ENCODE data around the gene MRPL9.

Gene MRPL9

GRCh38 chr1:151762941-151763921 lies at the start of gene MRPL9:
Gene MRPL9 (minus strand): TSS chr1:151763496. CDS start chr1:151763479, 17 bp downstream.
- DNase-seq = peak; percentile 22 to 62

DNA sequence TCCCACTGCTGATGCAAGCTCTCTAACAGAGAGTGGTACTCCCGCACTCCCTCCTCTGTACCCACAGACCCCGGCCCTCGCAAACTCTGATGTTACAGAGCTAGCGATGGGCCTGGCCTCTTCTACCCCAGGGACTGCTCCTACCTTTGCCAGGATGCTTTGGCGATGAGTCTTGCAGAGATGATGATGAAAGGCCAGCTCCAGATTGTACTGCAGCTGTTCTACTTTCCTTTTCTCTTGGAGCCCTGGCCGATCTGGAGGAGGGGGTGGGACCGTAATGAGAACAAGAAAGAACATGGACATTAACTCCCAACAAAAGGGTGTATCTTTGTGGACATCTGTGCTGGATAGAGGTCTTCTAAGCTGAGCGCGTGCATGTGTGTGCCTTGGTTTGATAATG lies 47.9 kb upstream of the MRPL9 start:
- no peak for DNase-seq

DNA sequence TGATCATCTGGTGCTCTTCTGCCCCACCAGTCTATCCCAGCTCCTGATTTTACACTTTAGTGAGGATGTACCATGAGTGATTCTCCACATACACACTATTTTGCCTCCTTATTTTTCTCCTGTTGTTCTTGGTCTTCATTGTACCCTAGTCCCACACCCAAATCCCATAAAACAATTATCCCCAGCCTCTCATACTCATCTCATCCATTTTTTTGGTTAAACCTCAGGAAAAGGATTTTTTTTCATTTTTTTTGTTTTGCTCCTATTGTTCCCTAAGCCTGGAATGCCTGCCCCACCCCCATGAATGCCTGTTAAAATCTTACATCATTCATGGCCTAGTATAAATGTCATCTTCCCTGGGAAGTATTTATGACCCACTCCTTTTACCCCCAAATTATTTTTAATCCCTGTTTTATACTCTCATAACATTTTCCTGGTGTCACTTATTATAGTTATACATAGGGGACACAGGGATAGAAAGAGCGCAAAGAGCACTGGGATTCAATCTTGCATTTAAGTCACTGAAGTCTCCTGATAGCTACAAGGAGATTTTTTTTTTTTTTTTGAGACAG lies 46.8 kb upstream of the MRPL9 start:
- DNase-seq = no peak

DNA sequence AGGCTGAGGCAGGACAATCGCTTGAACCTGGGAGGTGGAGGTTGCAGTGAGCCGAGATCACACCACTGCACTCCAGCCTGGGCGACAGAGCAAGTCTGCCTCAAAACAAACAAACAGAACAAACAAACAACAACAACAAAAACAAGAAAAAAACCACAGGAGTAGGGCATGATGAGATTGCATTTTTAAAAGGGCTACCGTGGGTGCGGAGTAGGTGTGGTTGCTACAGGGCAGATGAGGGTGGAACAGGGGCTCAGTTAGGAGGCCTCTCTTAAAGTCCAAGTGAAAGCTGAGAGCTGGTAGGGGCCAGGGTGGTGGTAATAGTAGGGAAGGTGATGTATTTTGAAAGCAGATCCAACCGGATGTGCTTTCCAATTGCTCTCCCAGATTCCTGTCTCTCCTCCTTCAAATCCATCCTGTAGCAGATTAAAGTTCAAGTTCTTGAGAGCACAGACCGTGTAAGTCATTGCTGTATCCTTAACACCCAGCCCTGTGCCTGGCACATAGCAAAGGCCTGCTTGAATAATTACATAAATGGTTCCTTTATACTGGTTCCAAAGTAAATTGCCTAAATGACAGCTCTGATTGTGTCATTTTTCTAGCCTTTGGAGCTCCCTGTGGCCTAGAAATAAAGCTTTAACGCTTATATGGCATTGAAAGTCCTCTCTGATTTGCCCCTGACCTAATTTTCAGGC lies 46.1 kb upstream of the MRPL9 start:
- DNase-seq = no peak

GRCh38 chr1:151807766-151808165 lies 44.5 kb upstream of the MRPL9 start:
- no peak for DNase-seq

GRCh38 chr1:151807131-151807530 lies 43.8 kb upstream of the MRPL9 start:
- no peak for DNase-seq

GRCh38 chr1:151806170-151806569 lies 42.9 kb upstream of the MRPL9 start:
- DNase-seq = no peak

DNA sequence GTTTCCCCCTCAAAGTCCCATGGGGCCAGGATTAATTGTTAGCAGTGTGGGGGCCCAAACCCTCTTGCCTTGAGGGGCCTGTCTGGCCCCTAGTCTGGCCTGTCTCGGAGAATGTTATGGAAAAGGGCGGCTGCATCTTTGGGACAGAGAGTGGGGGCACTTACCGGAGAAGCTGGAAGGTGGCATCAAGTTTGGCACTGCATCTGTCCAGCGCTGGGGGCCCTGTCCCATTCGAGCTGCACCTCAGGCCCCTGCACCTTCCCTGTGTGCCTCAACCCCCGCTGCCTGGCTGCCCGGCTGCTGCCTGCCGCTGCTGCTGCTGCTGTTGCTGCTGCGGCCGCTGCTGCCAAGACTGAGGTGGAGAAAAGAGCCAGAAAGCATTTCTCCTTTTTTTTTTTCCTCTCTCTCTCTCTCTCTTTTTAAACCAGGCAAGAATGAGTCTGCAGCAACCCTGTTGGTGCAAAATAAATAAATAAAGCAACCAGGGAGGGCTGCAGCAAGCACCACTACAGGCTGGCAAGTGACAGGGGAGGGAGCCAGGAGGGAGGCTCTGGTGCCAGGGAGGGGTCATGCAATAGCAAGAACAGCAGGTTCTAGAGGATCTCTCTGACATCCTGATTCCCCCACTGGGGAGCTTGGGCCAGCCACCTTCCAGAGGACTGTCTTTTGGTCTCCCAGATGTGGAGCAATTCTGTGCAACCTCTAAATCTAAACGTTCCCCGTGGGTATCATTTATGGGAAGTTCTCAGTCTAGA lies 41.9 kb upstream of the MRPL9 start, which contains the start of gene LINGO4:
Gene LINGO4, minus strand, starts transcription at position 354 of the 755 bp plus-strand sequence. CDS start 2,715 bp downstream, outside the sequence.
- no peak for DNase-seq

- no peak for DNase-seq
Measured at GRCh38 chr1:151803915-151804314, 40.6 kb upstream of the MRPL9 start.

DNA sequence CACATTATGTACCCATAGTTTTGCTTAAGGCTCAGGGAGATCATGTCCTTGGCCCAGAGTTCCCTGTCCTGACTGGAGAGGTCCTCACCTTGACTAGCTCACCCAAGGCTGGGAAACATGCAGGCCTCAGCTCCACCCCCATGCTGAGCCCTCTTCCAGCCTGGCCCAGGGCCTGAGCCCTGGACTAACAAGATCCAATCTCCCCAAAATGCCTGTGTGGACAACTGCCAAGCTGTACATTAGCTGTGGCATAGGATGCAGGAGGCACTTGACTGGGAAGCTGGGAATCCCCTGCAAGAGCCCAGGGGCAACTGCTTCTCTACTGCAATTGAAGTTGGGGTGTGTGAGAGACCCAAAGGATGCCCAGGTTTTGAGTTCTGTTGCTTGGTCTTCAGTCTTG lies 39.9 kb upstream of the MRPL9 start:
- no peak for DNase-seq

DNA sequence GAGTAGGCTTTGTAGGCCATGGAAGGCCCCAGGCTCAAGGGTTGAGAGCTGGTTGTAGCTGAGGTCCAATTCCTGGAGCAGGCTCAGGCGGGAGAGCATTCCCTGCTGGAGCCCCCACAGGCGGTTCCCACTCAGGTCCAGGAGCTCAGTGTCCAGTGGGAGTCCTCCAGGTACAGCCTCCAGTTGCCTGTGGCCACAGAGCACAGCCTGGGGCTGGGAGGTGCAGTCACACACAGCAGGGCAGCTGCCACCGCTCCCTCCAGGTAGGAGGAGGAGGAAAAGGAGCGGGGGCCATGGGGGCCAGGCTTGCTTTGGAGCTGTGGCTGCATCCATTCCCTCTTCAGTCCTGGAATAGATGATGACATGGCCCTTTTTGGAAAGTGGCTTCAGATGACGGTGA lies 39.1 kb upstream of the MRPL9 start:
- no peak for DNase-seq

GRCh38 chr1:151801846-151802245 lies 38.5 kb upstream of the MRPL9 start:
- DNase-seq = no peak

DNA sequence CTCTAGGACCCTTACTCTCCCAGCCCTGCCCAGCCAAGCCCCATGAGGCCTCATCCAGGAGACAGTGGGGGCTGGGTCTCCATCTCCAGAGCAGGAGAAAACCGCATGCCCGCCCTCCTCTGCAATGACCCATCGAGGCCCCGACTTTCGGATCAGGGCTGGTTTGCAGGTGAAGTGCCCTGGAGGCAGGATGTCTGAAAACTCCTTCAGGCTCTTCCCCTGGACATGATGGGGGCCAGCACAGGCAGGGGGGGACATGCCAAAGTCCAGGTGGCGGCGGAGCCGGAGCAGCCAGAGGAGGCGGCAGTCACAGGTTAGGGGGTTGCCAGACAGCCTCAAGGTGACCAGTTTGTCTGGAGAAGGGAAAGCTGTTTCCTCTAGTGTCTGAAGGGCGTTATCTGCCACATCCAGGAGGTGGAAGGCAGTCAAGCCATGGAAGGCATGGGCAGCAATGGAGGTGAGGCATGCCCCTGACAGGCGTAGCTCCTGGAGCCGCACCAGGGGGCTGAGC lies 38.1 kb upstream of the MRPL9 start:
- no peak for DNase-seq

DNA sequence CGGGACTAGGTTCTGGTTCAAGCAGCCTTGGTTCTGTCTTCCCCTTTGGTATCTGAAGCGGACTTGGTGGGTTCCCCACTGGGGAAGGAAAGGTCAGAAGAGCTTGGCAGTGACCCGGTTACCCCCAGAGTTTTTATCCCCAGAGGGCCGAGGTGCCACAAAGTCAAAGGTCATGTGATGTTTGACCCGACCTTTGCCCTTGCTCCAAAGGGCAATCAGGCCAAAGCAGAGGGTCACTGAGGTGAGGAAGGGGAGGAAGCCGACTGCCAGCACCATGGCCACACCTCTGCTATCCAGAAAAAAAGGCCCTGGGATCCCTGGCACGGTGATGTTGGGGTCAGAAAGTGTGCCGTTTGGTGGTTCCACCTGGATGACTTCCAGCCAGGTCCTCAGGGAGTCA lies 37.5 kb upstream of the MRPL9 start:
- no peak for DNase-seq

DNA sequence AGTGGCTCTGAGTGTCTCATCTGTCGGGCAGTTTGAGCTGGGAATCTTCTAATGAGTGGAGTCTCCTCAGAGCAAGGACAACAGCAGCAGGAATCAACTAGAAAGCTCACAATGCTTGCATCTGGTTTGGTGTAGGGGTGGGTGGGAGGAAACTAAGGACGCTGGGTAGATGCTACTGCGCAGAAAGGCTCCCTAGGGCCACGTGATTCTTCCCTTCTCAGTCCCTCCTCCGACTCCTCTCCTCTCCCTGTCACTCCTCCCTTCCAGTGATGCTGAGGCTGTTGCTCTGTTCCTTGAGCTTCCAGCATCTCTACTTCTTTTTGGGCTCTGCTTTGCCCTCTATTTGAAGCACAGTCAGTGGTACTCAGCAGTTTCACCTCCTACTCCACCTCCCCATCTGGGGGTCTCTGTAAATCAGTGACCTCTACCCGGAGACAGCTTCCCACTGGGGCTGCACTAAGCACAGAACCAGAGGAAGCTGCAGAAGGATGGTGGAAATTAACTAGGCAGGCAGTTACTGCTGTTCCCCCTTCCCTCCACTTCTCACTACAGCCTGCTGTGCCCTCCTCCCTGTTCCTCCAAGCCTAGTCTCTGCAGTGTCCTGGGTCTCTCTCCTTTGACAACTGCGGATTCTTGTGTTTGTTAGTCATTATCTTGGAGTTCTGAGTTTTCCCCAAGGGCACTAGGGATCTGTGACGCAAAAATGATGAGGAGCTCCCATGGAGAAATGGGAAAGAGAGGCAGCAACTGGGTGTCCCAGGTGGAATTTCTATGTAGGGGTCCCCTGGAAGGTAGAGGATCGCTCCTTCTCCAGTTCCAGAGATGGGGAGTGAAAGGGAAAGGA lies 36.1 kb upstream of the MRPL9 start:
- DNase-seq = no peak

DNA sequence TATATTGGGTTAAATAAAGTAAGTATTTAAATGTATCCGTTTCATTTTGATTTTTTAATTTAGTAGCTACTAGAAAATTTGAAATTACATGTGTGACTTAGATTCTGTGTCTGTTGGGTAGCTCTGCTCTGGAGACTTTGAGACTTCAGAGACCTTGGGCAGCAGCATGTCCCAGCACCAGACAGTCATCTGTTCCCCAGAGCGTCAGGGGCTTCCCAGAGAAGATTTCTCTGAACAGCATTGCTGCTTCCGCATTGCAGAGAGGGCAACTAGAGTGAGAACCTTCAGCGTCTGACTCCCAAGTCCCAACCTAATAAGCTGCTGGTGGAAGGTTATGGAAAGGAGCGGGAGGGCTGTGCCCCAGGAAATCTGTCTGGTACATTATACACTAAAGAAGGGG lies 35.3 kb upstream of the MRPL9 start:
- DNase-seq = no peak

DNA sequence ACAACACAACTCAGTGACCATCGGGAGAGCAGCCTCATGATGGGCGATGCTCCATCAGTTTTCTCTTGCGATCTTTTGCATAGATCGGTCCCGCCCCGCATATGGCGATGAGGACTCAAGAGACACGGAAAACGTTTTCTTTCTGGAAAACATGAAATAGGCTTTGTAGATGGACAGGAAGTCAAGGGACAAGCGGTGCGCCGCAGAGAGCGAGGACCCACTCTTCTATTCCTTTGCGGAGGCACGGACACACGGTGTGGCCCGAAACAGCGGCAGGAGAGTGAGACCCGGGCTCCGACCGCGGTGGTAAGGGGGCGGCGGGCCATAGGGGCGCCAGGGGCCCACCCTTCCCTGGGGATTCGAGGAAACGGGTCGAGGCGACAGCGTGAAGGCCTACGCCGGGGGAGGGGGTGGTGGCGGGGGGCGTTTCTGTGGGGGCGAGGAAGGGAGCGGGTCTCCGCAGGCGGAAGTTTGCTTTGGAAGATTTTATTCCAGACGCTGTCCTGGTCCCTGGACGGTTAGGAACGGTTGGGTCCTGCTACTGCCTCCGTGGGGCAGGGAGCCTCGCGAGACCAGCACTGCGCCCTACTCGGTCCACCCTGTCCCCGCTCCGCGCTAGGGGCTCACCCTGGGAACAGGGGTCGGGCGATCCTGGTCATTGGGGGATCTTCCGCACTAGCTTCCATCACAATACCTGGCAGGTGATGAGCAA lies 27.8 kb upstream of the MRPL9 start:
- no peak for DNase-seq

GRCh38 chr1:151790071-151790939 lies 27.0 kb upstream of the MRPL9 start, which contains the start of gene TDRKH:
Gene TDRKH (minus strand): TSS chr1:151790500. CDS start chr1:151783022, 7,478 bp downstream.
- peak; percentile 91 to 98 for DNase-seq

DNA sequence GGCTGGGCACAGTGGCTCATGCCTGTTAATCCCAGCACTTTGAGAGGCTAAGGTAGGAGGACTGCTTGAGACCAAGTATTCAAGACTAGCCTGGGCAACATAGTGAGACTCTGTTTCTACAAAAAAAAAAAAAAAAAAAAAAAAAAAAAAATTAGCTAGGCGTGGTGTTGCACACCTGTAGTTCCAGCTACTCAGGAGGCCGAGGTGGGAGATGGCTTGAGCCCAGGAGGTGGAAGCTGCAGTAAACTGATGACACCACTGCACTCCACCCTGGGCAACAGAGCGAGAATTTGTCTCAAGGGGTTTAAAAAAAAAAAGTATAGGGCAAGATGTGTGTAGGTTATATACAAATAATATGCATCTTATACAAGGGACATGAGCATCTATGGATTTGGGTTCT lies 24.4 kb upstream of the MRPL9 start:
- no peak for DNase-seq

- no peak for DNase-seq
Measured at GRCh38 chr1:151783796-151784195, 20.5 kb upstream of the MRPL9 start.
